ENCODE data around the gene GPR37. TPM values are rescaled to one million over a fixed set of nuclear protein-coding genes. Genes with fewer than 3 reads are reported as not detected.

The GPR37 gene
- total RNA-seq, 1 donor: under 0.01 TPM

DNA sequence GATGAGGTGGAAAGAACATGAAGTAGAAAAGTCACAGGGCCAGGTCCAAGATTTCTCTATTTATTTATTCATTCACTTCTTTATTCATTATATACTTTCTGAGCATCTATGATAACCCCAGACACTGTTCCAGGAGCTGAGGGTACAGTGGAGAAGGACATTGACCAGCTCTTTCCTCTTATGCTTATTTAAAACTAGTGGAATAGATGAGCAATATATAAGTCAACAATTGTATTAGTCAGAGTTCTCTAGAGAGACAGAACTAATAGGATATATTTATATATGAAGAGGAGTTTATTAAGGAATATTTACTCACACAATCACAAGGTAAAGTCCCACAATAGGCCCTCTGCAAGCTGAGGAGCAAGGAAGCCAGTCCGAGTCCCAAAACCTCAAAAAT lies 15.0 kb upstream of the GPR37 start:
- no peaks in the 10 kb centered on the region for H3K36me3 ChIP-seq (ENCODE audit: insufficient read depth, low read length)
- H3K27me3 ChIP-seq (ENCODE audit: insufficient read depth, low read length): no peaks in the 10 kb centered on the region
- no peak overlapping the region for H3K27ac ChIP-seq (ENCODE audit: low read depth, low read length)
- no peak for DNase-seq (ENCODE audit: insufficient read length, low spot score, missing footprints)
- H3K9me3 ChIP-seq (ENCODE audit: low read depth, low read length): no peaks in the 10 kb centered on the region
- no peak overlapping the region for H2AFZ ChIP-seq (ENCODE audit: low read length)
- no peaks in the 10 kb centered on the region for H3K4me1 ChIP-seq (ENCODE audit: insufficient read depth, low read length)
- H3K4me3 ChIP-seq (ENCODE audit: insufficient read depth, low read length): no peak overlapping the region
- no peaks in the 10 kb centered on the region for H3K79me2 ChIP-seq (ENCODE audit: insufficient read depth, low read length)
- TF ChIP-seq, protein P1, sequence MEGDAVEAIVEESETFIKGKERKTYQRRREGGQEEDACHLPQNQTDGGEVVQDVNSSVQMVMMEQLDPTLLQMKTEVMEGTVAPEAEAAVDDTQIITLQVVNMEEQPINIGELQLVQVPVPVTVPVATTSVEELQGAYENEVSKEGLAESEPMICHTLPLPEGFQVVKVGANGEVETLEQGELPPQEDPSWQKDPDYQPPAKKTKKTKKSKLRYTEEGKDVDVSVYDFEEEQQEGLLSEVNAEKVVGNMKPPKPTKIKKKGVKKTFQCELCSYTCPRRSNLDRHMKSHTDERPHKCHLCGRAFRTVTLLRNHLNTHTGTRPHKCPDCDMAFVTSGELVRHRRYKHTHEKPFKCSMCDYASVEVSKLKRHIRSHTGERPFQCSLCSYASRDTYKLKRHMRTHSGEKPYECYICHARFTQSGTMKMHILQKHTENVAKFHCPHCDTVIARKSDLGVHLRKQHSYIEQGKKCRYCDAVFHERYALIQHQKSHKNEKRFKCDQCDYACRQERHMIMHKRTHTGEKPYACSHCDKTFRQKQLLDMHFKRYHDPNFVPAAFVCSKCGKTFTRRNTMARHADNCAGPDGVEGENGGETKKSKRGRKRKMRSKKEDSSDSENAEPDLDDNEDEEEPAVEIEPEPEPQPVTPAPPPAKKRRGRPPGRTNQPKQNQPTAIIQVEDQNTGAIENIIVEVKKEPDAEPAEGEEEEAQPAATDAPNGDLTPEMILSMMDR (IDR thresholded peaks at IDR 0.05; ENCODE audit: extremely low read depth, low read depth, low read length): no peak
- H3K4me2 ChIP-seq (ENCODE audit: insufficient read depth, low read length): no peak overlapping the region
- H4K20me1 ChIP-seq (ENCODE audit: insufficient read depth, low read length): no peaks in the 10 kb centered on the region

DNA sequence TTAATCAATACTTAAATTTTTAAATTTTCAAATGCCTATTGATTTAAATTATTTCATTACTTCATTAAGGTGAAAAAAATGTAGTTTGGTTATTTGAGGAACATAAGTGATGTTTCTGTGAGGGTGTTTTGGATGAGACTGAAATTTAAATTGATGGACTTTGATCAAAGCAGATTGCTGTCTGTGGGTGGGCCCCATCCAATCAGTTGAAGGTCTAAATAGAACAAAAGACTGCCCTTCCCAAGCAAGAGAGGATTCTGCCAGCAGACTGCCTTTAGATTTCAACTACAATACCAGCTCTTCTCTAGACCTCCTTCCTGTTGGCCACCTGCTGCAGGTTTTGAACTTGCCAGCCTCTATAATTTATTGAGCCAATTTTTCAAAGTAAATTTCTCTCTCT lies 14.5 kb upstream of the GPR37 start:
- H2AFZ ChIP-seq (ENCODE audit: low read length): no peak overlapping the region
- H3K27ac ChIP-seq (ENCODE audit: low read depth, low read length): no peak overlapping the region
- no peaks in the 10 kb centered on the region for H3K27me3 ChIP-seq (ENCODE audit: insufficient read depth, low read length)
- H3K4me1 ChIP-seq (ENCODE audit: insufficient read depth, low read length): no peaks in the 10 kb centered on the region
- TF ChIP-seq, protein P1 (IDR thresholded peaks at IDR 0.05; ENCODE audit: extremely low read depth, low read depth, low read length): no peak
- no peaks in the 10 kb centered on the region for H3K36me3 ChIP-seq (ENCODE audit: insufficient read depth, low read length)
- H3K79me2 ChIP-seq (ENCODE audit: insufficient read depth, low read length): no peaks in the 10 kb centered on the region
- H3K9me3 ChIP-seq (ENCODE audit: low read depth, low read length): no peaks in the 10 kb centered on the region
- H4K20me1 ChIP-seq (ENCODE audit: insufficient read depth, low read length): no peaks in the 10 kb centered on the region
- H3K4me3 ChIP-seq (ENCODE audit: insufficient read depth, low read length): no peak overlapping the region
- DNase-seq (ENCODE audit: insufficient read length, low spot score, missing footprints): no peak
- H3K4me2 ChIP-seq (ENCODE audit: insufficient read depth, low read length): no peak overlapping the region

DNA sequence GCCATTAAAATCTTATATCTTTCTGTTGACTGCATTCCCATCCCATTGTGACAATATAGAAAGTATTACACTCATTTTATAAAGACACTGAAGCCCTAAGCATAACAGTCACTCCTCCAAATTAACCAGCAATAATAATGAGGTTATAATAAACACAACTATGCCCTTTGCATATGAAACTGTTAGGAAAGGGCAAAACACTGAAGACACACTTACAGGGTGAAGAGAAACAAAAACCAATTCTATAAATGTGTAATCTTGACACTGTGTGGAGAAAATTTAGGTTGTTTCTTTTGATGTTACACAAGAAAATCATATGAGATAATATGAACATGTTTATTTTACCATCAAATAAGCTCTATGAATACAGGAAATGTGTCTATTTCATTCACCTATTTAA lies 14.0 kb upstream of the GPR37 start:
- no peak overlapping the region for H2AFZ ChIP-seq (ENCODE audit: low read length)
- H3K4me1 ChIP-seq (ENCODE audit: insufficient read depth, low read length): no peaks in the 10 kb centered on the region
- H3K9me3 ChIP-seq (ENCODE audit: low read depth, low read length): no peaks in the 10 kb centered on the region
- H3K27ac ChIP-seq (ENCODE audit: low read depth, low read length): no peak overlapping the region
- no peak overlapping the region for H3K4me3 ChIP-seq (ENCODE audit: insufficient read depth, low read length)
- H3K27me3 ChIP-seq (ENCODE audit: insufficient read depth, low read length): no peaks in the 10 kb centered on the region
- DNase-seq (ENCODE audit: insufficient read length, low spot score, missing footprints): no peak
- no peaks in the 10 kb centered on the region for H4K20me1 ChIP-seq (ENCODE audit: insufficient read depth, low read length)
- H3K36me3 ChIP-seq (ENCODE audit: insufficient read depth, low read length): no peaks in the 10 kb centered on the region
- H3K79me2 ChIP-seq (ENCODE audit: insufficient read depth, low read length): no peaks in the 10 kb centered on the region
- no peak overlapping the region for H3K4me2 ChIP-seq (ENCODE audit: insufficient read depth, low read length)
- TF ChIP-seq, protein P1 (IDR thresholded peaks at IDR 0.05; ENCODE audit: extremely low read depth, low read depth, low read length): no peak

DNA sequence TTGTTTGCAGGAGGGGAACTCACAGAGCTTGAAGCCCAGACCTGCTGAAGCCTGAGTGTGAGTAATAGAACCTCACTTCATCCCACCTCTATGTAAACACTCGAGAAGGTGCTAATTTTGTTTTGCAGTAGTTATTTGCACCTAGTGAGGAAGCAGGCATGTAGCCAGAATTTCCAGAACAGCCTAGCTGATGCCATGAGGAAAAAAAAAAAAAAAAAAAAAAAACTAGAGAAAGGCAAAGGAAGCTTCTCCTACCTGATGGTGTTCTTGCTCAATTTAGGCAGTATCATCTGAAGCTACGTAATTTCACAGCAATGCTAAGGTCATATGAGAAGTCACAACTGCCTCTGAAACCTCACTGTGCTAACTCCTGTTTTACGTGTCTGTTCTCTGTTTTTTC lies 13.6 kb upstream of the GPR37 start:
- H3K27ac ChIP-seq (ENCODE audit: low read depth, low read length): no peak overlapping the region
- no peak overlapping the region for H2AFZ ChIP-seq (ENCODE audit: low read length)

More for the DNA sequence above, 13.6 kb upstream of the GPR37 start:
- H4K20me1 ChIP-seq (ENCODE audit: insufficient read depth, low read length): no peaks in the 10 kb centered on the region
- no peaks in the 10 kb centered on the region for H3K4me1 ChIP-seq (ENCODE audit: insufficient read depth, low read length)
- H3K36me3 ChIP-seq (ENCODE audit: insufficient read depth, low read length): no peaks in the 10 kb centered on the region
- no peaks in the 10 kb centered on the region for H3K27me3 ChIP-seq (ENCODE audit: insufficient read depth, low read length)
- no peaks in the 10 kb centered on the region for H3K9me3 ChIP-seq (ENCODE audit: low read depth, low read length)
- H3K4me2 ChIP-seq (ENCODE audit: insufficient read depth, low read length): no peak overlapping the region
- TF ChIP-seq, protein P1 (IDR thresholded peaks at IDR 0.05; ENCODE audit: extremely low read depth, low read depth, low read length): no peak
- H3K4me3 ChIP-seq (ENCODE audit: insufficient read depth, low read length): no peak overlapping the region
- no peaks in the 10 kb centered on the region for H3K79me2 ChIP-seq (ENCODE audit: insufficient read depth, low read length)
- DNase-seq (ENCODE audit: insufficient read length, low spot score, missing footprints): no peak
